Measurements from ENCODE around the gene WASF2. TPM values are rescaled to one million over a fixed set of nuclear protein-coding genes. Genes with fewer than 3 reads are reported as not detected.
A peak's percentile ranks its signal among the peaks of the same experiment; 100 is the strongest.

Gene WASF2
- total RNA-seq, 1 experiment from 2014 or later, result 134 TPM

DNA sequence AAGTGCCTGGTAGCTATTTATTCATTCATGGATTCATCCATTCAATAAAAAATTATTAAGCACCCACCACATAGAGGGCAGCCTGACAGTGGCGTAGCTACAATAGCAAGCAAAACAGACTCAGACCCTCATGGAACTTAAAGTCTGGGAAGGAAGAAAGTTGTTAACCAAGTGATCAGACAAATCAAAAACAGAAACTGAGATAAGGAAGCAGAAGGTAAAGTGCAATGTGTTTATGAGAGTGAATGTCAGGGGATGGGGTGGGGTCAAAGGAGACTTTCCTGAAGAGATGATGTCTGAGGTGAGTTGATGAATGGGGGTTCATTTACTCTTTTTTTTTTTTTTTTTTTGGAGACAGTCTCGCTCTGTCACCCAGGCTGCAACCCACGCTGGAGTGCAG lies 2.8 kb upstream of the WASF2 start:
- BruUV-seq (replicated peaks), result no TSS peak
- H3F3A ChIP-seq (ENCODE audit: insufficient read depth, low read depth), result peaks cover 9% of the 10 kb centered on the region; the same call in 1 of the 2 replicates
- H3K36me3 ChIP-seq (ENCODE audit: low read depth), result no peaks in the 10 kb centered on the region
- H3K27ac ChIP-seq, result no peak overlapping the region
- H3K9me3 ChIP-seq (ENCODE audit: insufficient read depth, low read depth), result no peaks in the 10 kb centered on the region
- H3K4me2 ChIP-seq, result no peak overlapping the region
- H3K27me3 ChIP-seq (ENCODE audit: insufficient read depth, low read depth), result no peaks in the 10 kb centered on the region
- no peak overlapping the region for H2AFZ ChIP-seq
- no peak for TF ChIP-seq EZH2 (IDR thresholded peaks at IDR 0.05; ENCODE audit: low read depth)
- TF ChIP-seq, protein P1, sequence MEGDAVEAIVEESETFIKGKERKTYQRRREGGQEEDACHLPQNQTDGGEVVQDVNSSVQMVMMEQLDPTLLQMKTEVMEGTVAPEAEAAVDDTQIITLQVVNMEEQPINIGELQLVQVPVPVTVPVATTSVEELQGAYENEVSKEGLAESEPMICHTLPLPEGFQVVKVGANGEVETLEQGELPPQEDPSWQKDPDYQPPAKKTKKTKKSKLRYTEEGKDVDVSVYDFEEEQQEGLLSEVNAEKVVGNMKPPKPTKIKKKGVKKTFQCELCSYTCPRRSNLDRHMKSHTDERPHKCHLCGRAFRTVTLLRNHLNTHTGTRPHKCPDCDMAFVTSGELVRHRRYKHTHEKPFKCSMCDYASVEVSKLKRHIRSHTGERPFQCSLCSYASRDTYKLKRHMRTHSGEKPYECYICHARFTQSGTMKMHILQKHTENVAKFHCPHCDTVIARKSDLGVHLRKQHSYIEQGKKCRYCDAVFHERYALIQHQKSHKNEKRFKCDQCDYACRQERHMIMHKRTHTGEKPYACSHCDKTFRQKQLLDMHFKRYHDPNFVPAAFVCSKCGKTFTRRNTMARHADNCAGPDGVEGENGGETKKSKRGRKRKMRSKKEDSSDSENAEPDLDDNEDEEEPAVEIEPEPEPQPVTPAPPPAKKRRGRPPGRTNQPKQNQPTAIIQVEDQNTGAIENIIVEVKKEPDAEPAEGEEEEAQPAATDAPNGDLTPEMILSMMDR (conservative IDR thresholded peaks at IDR 0.05), result no peak
- no peak for DNase-seq
- H3K9me2 ChIP-seq (ENCODE audit: insufficient read depth), result no peaks in the 10 kb centered on the region
- no peak overlapping the region for H3K4me3 ChIP-seq
- intact Hi-C loops (cut with micrococcal nuclease; ENCODE audit: unreplicated experiment), result loop anchor here (5.0 kb wide), 1 partner anchor 35 kb away; no protein-coding TSS in a partner anchor
- CTCF ChIA-PET, result interaction anchor here (0.7 kb wide), 1 partner anchor 123 kb away, joined by 3 read pairs; no protein-coding TSS in a partner anchor
- POLR2A ChIA-PET (ENCODE audit: unreplicated experiment), result no interaction called here
- 0 out of 2 replicates have a peak, but pooled peaks cover 5% of the 10 kb centered on the region for H4K20me1 ChIP-seq (ENCODE audit: insufficient read depth)
- H3K4me1 ChIP-seq (replicated peaks; ENCODE audit: insufficient read depth), result peaks cover 9% of the 10 kb centered on the region
- H3K79me2 ChIP-seq (ENCODE audit: low read depth), result peaks cover 21% of the 10 kb centered on the region

DNA sequence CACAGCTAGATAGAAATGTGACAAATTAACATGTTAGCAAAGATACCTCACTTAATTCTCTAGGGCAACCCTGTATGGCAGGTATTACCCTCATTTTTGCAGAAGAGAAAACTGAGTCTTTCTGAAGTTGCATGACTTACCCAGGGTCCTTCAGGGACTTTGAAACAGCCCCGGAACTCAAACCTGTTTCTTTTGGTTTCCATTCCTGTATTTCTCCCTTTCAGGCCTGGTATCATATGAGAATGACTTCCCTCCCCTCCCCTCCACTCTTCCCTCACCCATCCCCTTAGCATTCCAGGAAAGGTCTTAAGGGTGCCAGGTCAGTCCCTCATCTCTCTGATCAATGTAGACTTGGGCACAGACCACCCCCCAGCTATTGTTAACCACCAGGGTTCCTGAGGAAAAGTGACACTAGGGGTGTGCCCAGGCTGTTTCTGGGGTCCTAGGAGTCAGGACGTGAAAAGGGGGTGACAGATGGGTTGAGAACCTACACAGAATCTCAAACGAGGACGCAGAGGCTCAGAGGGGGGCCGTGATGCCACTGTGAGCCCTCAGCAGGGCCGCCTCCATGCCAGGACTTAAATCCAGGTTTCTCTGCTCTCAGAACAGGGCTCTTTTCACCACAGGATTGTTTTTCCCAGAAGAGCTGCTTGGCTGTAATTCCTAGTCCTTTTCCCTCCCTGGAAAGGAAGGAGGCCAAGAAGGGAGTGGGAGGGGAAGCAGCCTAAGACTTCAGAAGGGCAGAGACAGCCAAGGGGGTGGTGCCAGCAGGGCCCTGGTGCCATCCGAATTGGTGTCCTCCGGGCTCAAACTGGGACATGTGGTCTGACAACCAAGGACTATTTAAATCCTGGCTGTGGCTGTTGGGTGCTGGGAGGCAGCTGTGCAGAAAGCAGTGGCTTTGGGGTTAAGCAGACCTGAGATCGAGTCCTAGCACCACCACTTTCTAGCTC lies 2.1 kb upstream of the WASF2 start:
- H3K9me3 ChIP-seq (ENCODE audit: insufficient read depth, low read depth), result no peaks in the 10 kb centered on the region
- H3K4me1 ChIP-seq (replicated peaks; ENCODE audit: insufficient read depth), result peaks cover 11% of the 10 kb centered on the region
- no peaks in the 10 kb centered on the region for H3K9me2 ChIP-seq (ENCODE audit: insufficient read depth)
- H3K79me2 ChIP-seq (ENCODE audit: low read depth), result peaks cover 25% of the 10 kb centered on the region
- peaks cover 10% of the 10 kb centered on the region; the same call in 1 of the 2 replicates for H3F3A ChIP-seq (ENCODE audit: insufficient read depth, low read depth)
- no peak for DNase-seq
- 0 out of 2 replicates have a peak, but pooled peaks cover 6% of the 10 kb centered on the region for H4K20me1 ChIP-seq (ENCODE audit: insufficient read depth)
- intact Hi-C loops (cut with micrococcal nuclease; ENCODE audit: unreplicated experiment), result loop anchor here (2.0 to 5.0 kb wide), 2 partner anchors 35 to 65 kb away; no protein-coding TSS in a partner anchor
- TF ChIP-seq, protein P1 (conservative IDR thresholded peaks at IDR 0.05), result no peak
- TF ChIP-seq EZH2 (IDR thresholded peaks at IDR 0.05; ENCODE audit: low read depth), result no peak
- ChIA-PET POLR2A (ENCODE audit: unreplicated experiment) (no interaction called here), CTCF (no interaction called here)
- H3K27ac ChIP-seq, result no peak overlapping the region
- H3K4me3 ChIP-seq, result no peak overlapping the region
- no TSS peak for BruUV-seq (replicated peaks)
- no peaks in the 10 kb centered on the region for H3K27me3 ChIP-seq (ENCODE audit: insufficient read depth, low read depth)
- H2AFZ ChIP-seq, result no peak overlapping the region
- no peak overlapping the region for H3K4me2 ChIP-seq
- H3K36me3 ChIP-seq (ENCODE audit: low read depth), result no peaks in the 10 kb centered on the region

DNA sequence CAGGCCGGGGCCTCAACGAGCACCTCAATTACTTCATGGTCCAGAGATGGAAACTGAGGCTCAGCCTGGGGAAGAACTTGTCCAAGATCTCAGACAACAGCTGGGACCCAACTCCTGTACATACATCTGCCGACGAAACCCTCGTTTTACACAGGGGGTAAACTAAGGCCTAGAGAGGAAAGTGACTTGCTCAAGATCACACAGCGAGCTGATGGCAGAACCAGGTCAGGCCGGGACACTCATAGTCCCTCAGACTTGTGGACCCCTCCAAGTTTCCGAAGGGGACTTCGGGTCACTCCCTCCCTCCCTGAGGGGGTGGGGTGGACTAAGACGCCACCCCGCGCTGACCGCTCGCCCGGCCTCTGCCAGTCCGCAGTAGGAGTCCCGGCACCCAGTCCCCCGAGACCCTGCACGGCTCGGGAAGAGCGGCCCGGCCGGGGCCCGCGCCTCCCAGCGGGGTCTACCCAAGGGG lies 430 bp downstream of the WASF2 start:
- H3K36me3 ChIP-seq (ENCODE audit: low read depth), result no peaks in the 10 kb centered on the region
- H4K20me1 ChIP-seq (ENCODE audit: insufficient read depth), result peaks cover 16% of the 10 kb centered on the region
- no peak for DNase-seq
- TF ChIP-seq, protein P1 (conservative IDR thresholded peaks at IDR 0.05), result no peak
- no peak for TF ChIP-seq EZH2 (IDR thresholded peaks at IDR 0.05; ENCODE audit: low read depth)
- no peaks in the 10 kb centered on the region for H3K9me3 ChIP-seq (ENCODE audit: insufficient read depth, low read depth)
- peak overlapping the region; percentile 94 for H3K27ac ChIP-seq
- H3K9me2 ChIP-seq (ENCODE audit: insufficient read depth), result no peaks in the 10 kb centered on the region
- BruUV-seq (replicated peaks), result no TSS peak
- intact Hi-C loops (cut with micrococcal nuclease; ENCODE audit: unreplicated experiment), result no loop called here
- peaks cover 10% of the 10 kb centered on the region; the same call in 1 of the 2 replicates for H3F3A ChIP-seq (ENCODE audit: insufficient read depth, low read depth)
- peaks cover 11% of the 10 kb centered on the region for H3K4me1 ChIP-seq (replicated peaks; ENCODE audit: insufficient read depth)
- peak overlapping the region; percentile 60; the same call in 1 of the 2 replicates for H2AFZ ChIP-seq
- H3K4me3 ChIP-seq, result peak overlapping the region; percentile 88
- no peaks in the 10 kb centered on the region for H3K27me3 ChIP-seq (ENCODE audit: insufficient read depth, low read depth)
- ChIA-PET POLR2A (ENCODE audit: unreplicated experiment) (interaction anchor here (0.7 to 1.0 kb wide), 2 partner anchors 10 to 171 kb away, joined by 7 to 17 read pairs; no protein-coding TSS in a partner anchor), CTCF (no interaction called here)
- H3K4me2 ChIP-seq, result peak overlapping the region; percentile 83
- peaks cover 46% of the 10 kb centered on the region for H3K79me2 ChIP-seq (ENCODE audit: low read depth)

Measured in PC-9 (cell line).